Measurements from ENCODE around the gene DHRS4L2. TPM values are rescaled to one million over a fixed set of nuclear protein-coding genes. Genes with fewer than 3 reads are reported as not detected.

Gene DHRS4L2
- total and polyA plus RNA-seq, 2 of the 4 experiments (the other 2 are of a cell fraction): 11.1 to 19.6 TPM

- intact Hi-C loops (cut with micrococcal nuclease): no loop called here
- WGBS, 2 experiments (ENCODE audit: extremely low coverage in 2 of 2, insufficient read length in 1 of 2): no CpG with 5 or more reads among the region's 3 CpGs
- H2BK120ac ChIP-seq (ENCODE audit: low read depth, low read length): no peak overlapping the region
- no peaks in the 10 kb centered on the region for H3K9me3 ChIP-seq (ENCODE audit: control insufficient read depth, insufficient read depth, low read length)
- H3K9me1 ChIP-seq (ENCODE audit: insufficient read depth, low read length): 0 out of 2 replicates have a peak, but pooled peaks cover 3% of the 10 kb centered on the region
- H3K4me1 ChIP-seq (ENCODE audit: control insufficient read depth, insufficient read depth, low read length): no peaks in the 10 kb centered on the region
- no peak overlapping the region for H2AK9ac ChIP-seq (replicated peaks; ENCODE audit: low read depth, low read length, poor library complexity)
- H2BK5ac ChIP-seq (ENCODE audit: low read depth, low read length, poor library complexity, severe bottlenecking): no peak overlapping the region
- no peak for DNase-seq
- in situ Hi-C loops (cut with MboI; ENCODE audit: low sequenced_read_pairs): no loop called here
- H2AFZ ChIP-seq (replicated peaks; ENCODE audit: low read length, poor library complexity): no peak overlapping the region
- no peak overlapping the region for H3K4me3 ChIP-seq (ENCODE audit: insufficient read depth, low read depth, low read length)
- dilution Hi-C loops (cut with HindIII; ENCODE audit: low sequenced_read_pairs, unreplicated experiment): no loop called here
- no peak for ATAC-seq (ENCODE audit: low read depth)
- H3K4me2 ChIP-seq (ENCODE audit: low read depth, low read length): no peak overlapping the region
- no TSS peak for BruUV-seq (replicated peaks)
- POLR2A ChIA-PET (ENCODE audit: unreplicated experiment): no interaction called here
- no peaks in the 10 kb centered on the region for H4K20me1 ChIP-seq (ENCODE audit: insufficient read depth, low read length)
- no peak for TF ChIP-seq CEBPB (IDR thresholded peaks at IDR 0.05; ENCODE audit: low read depth, low read length)
- TF ChIP-seq NFE2L2 (IDR thresholded peaks at IDR 0.05; ENCODE audit: low read depth, low read length): no peak
- no peak for TF ChIP-seq RCOR1 (IDR thresholded peaks at IDR 0.05; ENCODE audit: insufficient replicate concordance, low read length)
- no peak for TF ChIP-seq MXI1 (IDR thresholded peaks at IDR 0.05; ENCODE audit: borderline replicate concordance, low read depth, low read length)
- no peak for TF ChIP-seq RAD21 (IDR thresholded peaks at IDR 0.05; ENCODE audit: low read length)
- TF ChIP-seq SMC3 (IDR thresholded peaks at IDR 0.05; ENCODE audit: low read depth, low read length): no peak
- no peak for TF ChIP-seq MAFK (IDR thresholded peaks at IDR 0.05; ENCODE audit: low read depth, low read length)
- TF ChIP-seq MAZ (IDR thresholded peaks at IDR 0.05; ENCODE audit: borderline replicate concordance, low read depth, low read length): no peak
- no peak for TF ChIP-seq CTCF (conservative IDR thresholded peaks at IDR 0.05; ENCODE audit: low read depth, low read length)
- no peak for TF ChIP-seq CHD1 (IDR thresholded peaks at IDR 0.05; ENCODE audit: low read depth, low read length)
- no peak for TF ChIP-seq BHLHE40 (IDR thresholded peaks at IDR 0.05; ENCODE audit: low read depth, low read length)
- no peak overlapping the region for H4K5ac ChIP-seq (ENCODE audit: low read depth, low read length)
- no peak overlapping the region for H4K91ac ChIP-seq (ENCODE audit: insufficient read depth, low read depth, low read length)
- no peak overlapping the region for H2AK5ac ChIP-seq (ENCODE audit: low read depth, low read length)
- no peak overlapping the region for H3K23ac ChIP-seq (ENCODE audit: low read depth, low read length)
- no peaks in the 10 kb centered on the region for H3K79me1 ChIP-seq (ENCODE audit: low read depth in 1 of 2, low read length in 2 of 2)
- no peak overlapping the region for H3K4ac ChIP-seq (ENCODE audit: low read depth, low read length)
- no peak overlapping the region for H3K14ac ChIP-seq (replicated peaks; ENCODE audit: low read depth, low read length)
- no peak overlapping the region for H4K8ac ChIP-seq (ENCODE audit: low read depth in 2 of 2, low read length in 2 of 2)
- H3K9ac ChIP-seq (ENCODE audit: low read depth, low read length): no peak overlapping the region
- CTCF ChIA-PET: no interaction called here
- no peaks in the 10 kb centered on the region for H3K27me3 ChIP-seq (ENCODE audit: control insufficient read depth, insufficient read depth, low read length)
- H2BK15ac ChIP-seq (ENCODE audit: low read depth, low read length): no peak overlapping the region
- H3K18ac ChIP-seq (ENCODE audit: low read depth, low read length): no peak overlapping the region
- H3K36me3 ChIP-seq (ENCODE audit: control insufficient read depth, insufficient read depth, low read length): no peaks in the 10 kb centered on the region
- no peak overlapping the region for H3K56ac ChIP-seq (ENCODE audit: extremely low read depth, insufficient read depth, low read length)
- no peak overlapping the region for H2BK20ac ChIP-seq (ENCODE audit: low read depth, low read length)
- H3K27ac ChIP-seq (ENCODE audit: insufficient read depth, low read length): no peak overlapping the region
These were observed 47.5 kb upstream of the DHRS4L2 start for GRCh38 chr14:23941230-23941629.
